B cell (primary cell): Measurements from ENCODE around the gene MIDN. TPM values are rescaled to one million over a fixed set of nuclear protein-coding genes. Genes with fewer than 3 reads are reported as not detected.

ENCODE experiments used
- ATAC-seq: fragments of 200-7000 bp; cut with Tn5 transposase; one replicate; pipeline ENCODE4 v1.10.0; 2021; ENCODE audit warnings: low read depth, mild to moderate bottlenecking, moderate number of reproducible peaks, moderate library complexity
- CTCF ChIA-PET: fragments of 350-600 bp; sonication (Branson Sonifier 250); formaldehyde crosslinking; loops from one replicate; lab custom pipeline; 2021; ENCODE audit warnings: antibody characterized with exemption, inconsistent platforms; lab: Charles Lee
- POLR2A ChIA-PET: fragments of 350-600 bp; sonication (Branson Sonifier 250); formaldehyde crosslinking; loops from one replicate; lab custom pipeline; 2021; ENCODE audit warnings: antibody characterized with exemption; lab: Charles Lee
- DNase-seq: peaks from one replicate; pipeline ENCODE4 v3.0.0; 2013
- H2AFZ ChIP-seq: 2 replicates; pipeline ENCODE4 v1.6.1; 2012; ENCODE audit warnings: mild to moderate bottlenecking, low read depth, low read length; ENCODE audit not compliant: insufficient read depth, poor library complexity, severe bottlenecking
- H3K27ac ChIP-seq, 2 donors: 1 replicate in 1 of 2; 2 replicates in 1 of 2; pipeline ENCODE4 v1.5.1; 2012 to 2013; ENCODE audit warnings: low read length in 2 of 2, mild to moderate bottlenecking in 2 of 2, moderate library complexity in 1 of 2
- H3K27me3 ChIP-seq, 4 experiments: fragments of 200-600 bp in 1 of 4; sonication (generic) in 1 of 4; replicated peaks in 1 of 4; 1 replicate in 2 of 4; 2 replicates in 2 of 4; pipeline versions ENCODE4 v1.6.1 to v1.7.0; 2013 to 2016; ENCODE audit warnings: low read length in 3 of 4, mild to moderate bottlenecking in 2 of 4, mixed read lengths in 1 of 4, moderate library complexity in 1 of 4; ENCODE audit not compliant: insufficient read depth in 4 of 4, control insufficient read depth in 3 of 4; ENCODE audit errors: control extremely low read depth in 1 of 4
- H3K36me3 ChIP-seq, 2 experiments: replicated peaks in 1 of 2; 1 replicate in 1 of 2; 2 replicates in 1 of 2; pipeline versions ENCODE4 v1.6.1 to v1.7.1; 2013; ENCODE audit warnings: low read length in 1 of 2; ENCODE audit not compliant: insufficient read depth in 2 of 2, control insufficient read depth in 1 of 2; ENCODE audit errors: control extremely low read depth in 1 of 2, extremely low read depth in 1 of 2
- H3K4me1 ChIP-seq, 2 donors: fragments of 200-600 bp in 1 of 2; sonication (generic) in 1 of 2; 1 replicate in 1 of 2; 2 replicates in 1 of 2; pipeline versions ENCODE4 v1.5.1 to v1.6.1; 2013 to 2017; ENCODE audit warnings: low read length in 2 of 2; ENCODE audit not compliant: control insufficient read depth in 2 of 2, insufficient read depth in 2 of 2
- H3K4me2 ChIP-seq: replicated peaks from 2 replicates; pipeline ENCODE3; 2012; ENCODE audit warnings: mild to moderate bottlenecking, low read depth, low read length; ENCODE audit not compliant: poor library complexity, severe bottlenecking
- H3K4me3 ChIP-seq, 5 experiments: fragments of 200-600 bp in 1 of 5; sonication (generic) in 1 of 5; 1 replicate in 3 of 5; 2 replicates in 2 of 5; pipeline versions ENCODE4 v1.5.1 to v1.7.0; 2011 to 2016; ENCODE audit warnings: low read length in 4 of 5, mild to moderate bottlenecking in 4 of 5, low read depth in 2 of 5, control low read depth in 1 of 5, moderate library complexity in 1 of 5; ENCODE audit not compliant: insufficient read depth in 1 of 5; ENCODE audit errors: control extremely low read depth in 1 of 5, extremely low read depth in 1 of 5
- H3K79me2 ChIP-seq: fragments of 200-600 bp; sonication (generic); one replicate; pipeline ENCODE4 v1.6.0; 2016; ENCODE audit warnings: low read length; ENCODE audit not compliant: control insufficient read depth, insufficient read depth
- H3K9ac ChIP-seq: fragments of 200-600 bp; sonication (generic); 2 replicates; pipeline ENCODE4 v1.6.1; 2017; ENCODE audit warnings: mild to moderate bottlenecking, low read length, moderate library complexity
- H3K9me3 ChIP-seq, 3 donors: one replicate each; pipeline versions ENCODE4 v1.6.1 to v1.7.1; 2013; ENCODE audit warnings: low read length in 2 of 3; ENCODE audit not compliant: control insufficient read depth in 2 of 3, insufficient read depth in 1 of 3; ENCODE audit errors: control extremely low read depth in 1 of 3
- H4K20me1 ChIP-seq: 2 replicates; pipeline ENCODE4 v1.6.0; 2012; ENCODE audit warnings: mild to moderate bottlenecking, low read length; ENCODE audit not compliant: insufficient read depth, control insufficient read depth, poor library complexity, severe bottlenecking
- H3K27ac Mint-ChIP-seq: one replicate; pipeline ENCODE4 v1.8.0; 2021; ENCODE audit warnings: mixed read lengths
- H3K27me3 Mint-ChIP-seq: one replicate; pipeline ENCODE4 v1.8.0; 2021; ENCODE audit warnings: mixed read lengths
- H3K4me1 Mint-ChIP-seq: one replicate; pipeline ENCODE4 v1.8.0; 2021; ENCODE audit warnings: mixed read lengths
- H3K4me3 Mint-ChIP-seq: one replicate; pipeline ENCODE4 v1.8.0; 2021; ENCODE audit warnings: mixed read lengths
- H3K9me3 Mint-ChIP-seq: one replicate; pipeline ENCODE4 v1.8.0; 2022; ENCODE audit warnings: mixed read lengths; ENCODE audit not compliant: insufficient read depth
- CTCF ChIP-seq: fragments of 200-600 bp; IDR thresholded peaks from one replicate; pipeline ENCODE4 v1.8.0; 2022; ENCODE audit warnings: antibody characterized with exemption, mild to moderate bottlenecking
- EZH2 ChIP-seq: IDR thresholded peaks from 2 replicates; pipeline ENCODE4 v1.6.1; 2012; ENCODE audit warnings: borderline replicate concordance, low read depth, mild to moderate bottlenecking, moderate library complexity, low read length; ENCODE audit not compliant: insufficient read depth, poor library complexity, severe bottlenecking
- WGBS: methylation state at CpG from one replicate; pipeline ENCODE4 v1.1.5; 2013; ENCODE audit warnings: missing lambda C conversion rate; ENCODE audit not compliant: insufficient coverage; 5-methylcytosine and 5-hydroxymethylcytosine counted together
- intact Hi-C: fragments of 100-400 bp; cut with micrococcal nuclease; formaldehyde crosslinking; loops from one replicate; pipeline ENCODE4 v1.10.0; 2022
- polyA plus RNA-seq: library from polyadenylated mRNA; depleted of rRNA; stranded (reverse); fragments of >200 nt; gene quantifications from 2 replicates; pipeline ENCODE4 v1.2.3, GENCODE V29; 2012
- total RNA-seq, 2 donors: library from RNA; stranded (reverse); fragments of 120-200 nt in 1 of 2; gene quantifications; 1 replicate in 1 of 2; 2 replicates in 1 of 2; pipeline versions ENCODE4 v1.2.3 to v1.2.4, GENCODE V29; 2013 to 2022

The MIDN gene
- total and polyA plus RNA-seq, 2 donors (not counting 1 experiment from before 2014, with no cell fraction given): 98.5 to 156 TPM

- peaks cover 32% of the 10 kb centered on the region for H3K79me2 ChIP-seq
- no peak overlapping the region for H3K9ac ChIP-seq
- H3K36me3 ChIP-seq: peaks cover 0 to 17% of the 10 kb centered on the region in 2 experiments
- H3K4me1 Mint-ChIP-seq: peaks cover 23% of the 10 kb centered on the region
- peaks cover 42% of the 10 kb centered on the region for H4K20me1 ChIP-seq
- peaks cover 0 to 2% (median 0%) of the 10 kb centered on the region in 3 donors for H3K9me3 ChIP-seq
- DNase-seq (peak; percentile 88), ATAC-seq (peak; percentile 11)
- peaks cover 13 to 20% of the 10 kb centered on the region in 2 donors for H3K4me1 ChIP-seq
- no peak overlapping the region for H2AFZ ChIP-seq
- ChIA-PET CTCF (interaction anchor here (0.8 to 2.4 kb wide), 16 partner anchors 11 to 546 kb away, joined by 3 to 37 read pairs (median 4); partner anchors contain the start of genes CIRBP and WDR18), POLR2A (interaction anchor here (0.5 to 1.0 kb wide), 6 partner anchors 11 to 279 kb away, joined by 3 to 8 read pairs (median 4); partner anchors contain the start of genes CIRBP and NDUFS7)
- no peak overlapping the region for H3K4me3 Mint-ChIP-seq
- TF ChIP-seq CTCF: peak; percentile 94
- TF ChIP-seq EZH2: no peak
- H3K27ac Mint-ChIP-seq: peak overlapping the region; percentile 83
- peaks cover 0 to 18% (median 9%) of the 10 kb centered on the region in 4 experiments for H3K27me3 ChIP-seq
- 36% methylated on average over 9 of the region's 10 CpGs for WGBS
- intact Hi-C loops: loop anchor here (1.0 to 2.0 kb wide), 3 partner anchors 65 to 127 kb away; partner anchors contain the start of gene DAZAP1
- H3K4me2 ChIP-seq: no peak overlapping the region
- H3K9me3 Mint-ChIP-seq: no peaks in the 10 kb centered on the region
- peaks cover 9% of the 10 kb centered on the region for H3K27me3 Mint-ChIP-seq
- no peak overlapping the region for H3K4me3 ChIP-seq
- no peak overlapping the region for H3K27ac ChIP-seq
Observed at GRCh38 chr19:1279782-1280341, 31.5 kb downstream of the MIDN start.
